Activated naive CD8-positive, alpha-beta T cell treated with anti-CD3 and anti-CD28 coated beads for 36 hours (primary cell): Measurements from ENCODE around the gene SPATA45. TPM values are rescaled to one million over a fixed set of nuclear protein-coding genes. Genes with fewer than 3 reads are reported as not detected.

Experiments
- total RNA-seq, 2 experiments: library from RNA; stranded (reverse); gene quantifications; one replicate each; pipeline ENCODE4 v1.2.3, GENCODE V29; 2021

The SPATA45 gene
- total RNA-seq, 2 experiments from 2014 or later: not detected

Other genes starting within 250 kb of the SPATA45 start
- gene ATF3, start 238.9 kb downstream of the SPATA45 start, total RNA-seq: 10 to 100 TPM; 42.4 to 44.9 TPM
- gene BATF3, start 147.8 kb downstream of the SPATA45 start, total RNA-seq: 10 to 100 TPM; 74.7 to 77.9 TPM
- 10 to 100 TPM; 35.7 to 36.7 TPM for gene NSL1, start 55.9 kb downstream of the SPATA45 start, total RNA-seq
- 10 to 100 TPM; 15.2 to 18.9 TPM for gene TATDN3, start 55.8 kb downstream of the SPATA45 start, total RNA-seq
- gene FLVCR1, start 10.6 kb upstream of the SPATA45 start, total RNA-seq: 10 to 100 TPM in 1 of 2 experiments, 1 to 10 TPM in 1; 9.6 to 14.1 TPM
- under 1 TPM; 0.21 to 0.22 TPM for gene VASH2, start 102.9 kb upstream of the SPATA45 start, total RNA-seq
- 10 to 100 TPM; 41.6 to 42.3 TPM for gene ANGEL2, start 168.2 kb upstream of the SPATA45 start, total RNA-seq
- 1 to 10 TPM; 5.3 to 6.0 TPM for gene RPS6KC1, start 203.6 kb upstream of the SPATA45 start, total RNA-seq